SK-N-SH (cell line): ENCODE results near the gene STX2.

Experiments
- CHD2 ChIP-seq: fragments of 150-350 bp; IDR thresholded peaks from 2 replicates; pipeline ENCODE4 v1.6.1; 2018; ENCODE audit warnings: low read length; ENCODE audit not compliant: partially characterized antibody
- CTCF ChIP-seq: fragments of 200-600 bp; sonication (generic); IDR thresholded peaks from 2 replicates; pipeline ENCODE4 v1.6.1; 2017; ENCODE audit warnings: antibody characterized with exemption, mild to moderate bottlenecking, moderate library complexity
- EP300 ChIP-seq, 2 experiments: IDR thresholded peaks; 2 replicates each; pipeline versions ENCODE4 v1.4.0 to v1.6.1; 2012; ENCODE audit warnings: borderline replicate concordance in 1 of 2, low read depth in 1 of 2, low read length in 1 of 2
- EZH2phosphoT487 ChIP-seq: fragments of 200-600 bp; sonication (generic); IDR thresholded peaks from 2 replicates; pipeline ENCODE4 v1.6.1; 2017; ENCODE audit warnings: low read depth, mixed run types, mild to moderate bottlenecking, antibody characterized with exemption, moderate library complexity, borderline replicate concordance
- FOSL2 ChIP-seq: IDR thresholded peaks from 2 replicates; pipeline ENCODE4 v1.4.0; 2012; ENCODE audit warnings: low read depth, mild to moderate bottlenecking, moderate library complexity, borderline replicate concordance
- MXI1 ChIP-seq: IDR thresholded peaks from 2 replicates; pipeline ENCODE4 v1.6.1; 2012; ENCODE audit warnings: mild to moderate bottlenecking, low read depth, low read length, improper control_type of control experiment
- POLR2AphosphoS5 ChIP-seq: IDR thresholded peaks from 2 replicates; pipeline ENCODE4 v1.6.1; 2012; ENCODE audit warnings: low read depth, low read length
- RCOR1 ChIP-seq: fragments of 150-350 bp; IDR thresholded peaks from 2 replicates; pipeline ENCODE4 v1.6.1; 2017; ENCODE audit warnings: antibody characterized with exemption, low read length
- USF1 ChIP-seq: IDR thresholded peaks from 2 replicates; pipeline ENCODE4 v1.4.0; 2012; ENCODE audit warnings: low read depth, borderline replicate concordance
- YY1 ChIP-seq: IDR thresholded peaks from 2 replicates; pipeline ENCODE4 v1.4.0; 2012; ENCODE audit warnings: low read depth, mild to moderate bottlenecking
- TF ChIP-seq, protein P1 (sequence below): fragments of 150-350 bp; IDR thresholded peaks from 2 replicates; pipeline ENCODE4 v1.6.1; 2016; ENCODE audit warnings: mild to moderate bottlenecking, low read depth, low read length

GRCh38 chr12:130787445-130788410 is 51.3 kb downstream of the STX2 start:
- TF ChIP-seq USF1 (no peak), EZH2phosphoT487 (no peak), CTCF (no peak), POLR2AphosphoS5 (no peak), MXI1 (no peak), FOSL2 (no peak), CHD2 (no peak), EP300 (IDR thresholded peaks at IDR 0.05; ENCODE audit: borderline replicate concordance in 1 of 2, low read depth in 1 of 2, low read length in 1 of 2) (no peak), RCOR1 (no peak), YY1 (no peak)
- TF ChIP-seq, protein P1, sequence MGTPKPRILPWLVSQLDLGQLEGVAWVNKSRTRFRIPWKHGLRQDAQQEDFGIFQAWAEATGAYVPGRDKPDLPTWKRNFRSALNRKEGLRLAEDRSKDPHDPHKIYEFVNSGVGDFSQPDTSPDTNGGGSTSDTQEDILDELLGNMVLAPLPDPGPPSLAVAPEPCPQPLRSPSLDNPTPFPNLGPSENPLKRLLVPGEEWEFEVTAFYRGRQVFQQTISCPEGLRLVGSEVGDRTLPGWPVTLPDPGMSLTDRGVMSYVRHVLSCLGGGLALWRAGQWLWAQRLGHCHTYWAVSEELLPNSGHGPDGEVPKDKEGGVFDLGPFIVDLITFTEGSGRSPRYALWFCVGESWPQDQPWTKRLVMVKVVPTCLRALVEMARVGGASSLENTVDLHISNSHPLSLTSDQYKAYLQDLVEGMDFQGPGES: no peak
